LNCAP (cell line): ENCODE results near the gene MCCC2.
A peak's percentile ranks its signal among the peaks of the same experiment; 100 is the strongest.

Experiments
- TF ChIP-seq, protein P1 (sequence below): fragments of 450-650 bp; IDR thresholded peaks from 2 replicates; pipeline ENCODE4 v1.5.1; 2017; ENCODE audit warnings: mild to moderate bottlenecking

MCCC2 gene

DNA sequence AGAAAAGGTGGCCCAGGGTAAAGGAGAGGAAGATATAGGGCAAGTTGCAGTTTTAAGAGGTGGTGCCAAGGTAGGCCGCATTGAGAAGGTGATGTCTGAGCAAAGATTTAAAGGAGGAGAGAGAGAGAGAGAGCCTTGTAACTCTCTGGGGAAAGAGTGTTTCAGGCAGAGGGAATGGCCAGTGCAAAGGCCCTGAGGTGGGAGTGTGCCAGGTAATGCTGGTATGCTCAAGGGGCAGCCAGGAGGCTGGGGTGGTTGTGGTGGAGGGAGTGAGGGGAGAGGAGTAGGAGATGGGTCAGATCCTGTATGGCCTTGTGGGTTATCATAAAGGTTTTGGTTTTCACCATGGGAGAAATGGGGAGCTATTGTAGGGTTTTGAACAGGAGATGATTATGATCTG is 9.9 kb downstream of the MCCC2 start:
- TF ChIP-seq, protein P1, sequence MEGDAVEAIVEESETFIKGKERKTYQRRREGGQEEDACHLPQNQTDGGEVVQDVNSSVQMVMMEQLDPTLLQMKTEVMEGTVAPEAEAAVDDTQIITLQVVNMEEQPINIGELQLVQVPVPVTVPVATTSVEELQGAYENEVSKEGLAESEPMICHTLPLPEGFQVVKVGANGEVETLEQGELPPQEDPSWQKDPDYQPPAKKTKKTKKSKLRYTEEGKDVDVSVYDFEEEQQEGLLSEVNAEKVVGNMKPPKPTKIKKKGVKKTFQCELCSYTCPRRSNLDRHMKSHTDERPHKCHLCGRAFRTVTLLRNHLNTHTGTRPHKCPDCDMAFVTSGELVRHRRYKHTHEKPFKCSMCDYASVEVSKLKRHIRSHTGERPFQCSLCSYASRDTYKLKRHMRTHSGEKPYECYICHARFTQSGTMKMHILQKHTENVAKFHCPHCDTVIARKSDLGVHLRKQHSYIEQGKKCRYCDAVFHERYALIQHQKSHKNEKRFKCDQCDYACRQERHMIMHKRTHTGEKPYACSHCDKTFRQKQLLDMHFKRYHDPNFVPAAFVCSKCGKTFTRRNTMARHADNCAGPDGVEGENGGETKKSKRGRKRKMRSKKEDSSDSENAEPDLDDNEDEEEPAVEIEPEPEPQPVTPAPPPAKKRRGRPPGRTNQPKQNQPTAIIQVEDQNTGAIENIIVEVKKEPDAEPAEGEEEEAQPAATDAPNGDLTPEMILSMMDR = no peak

DNA sequence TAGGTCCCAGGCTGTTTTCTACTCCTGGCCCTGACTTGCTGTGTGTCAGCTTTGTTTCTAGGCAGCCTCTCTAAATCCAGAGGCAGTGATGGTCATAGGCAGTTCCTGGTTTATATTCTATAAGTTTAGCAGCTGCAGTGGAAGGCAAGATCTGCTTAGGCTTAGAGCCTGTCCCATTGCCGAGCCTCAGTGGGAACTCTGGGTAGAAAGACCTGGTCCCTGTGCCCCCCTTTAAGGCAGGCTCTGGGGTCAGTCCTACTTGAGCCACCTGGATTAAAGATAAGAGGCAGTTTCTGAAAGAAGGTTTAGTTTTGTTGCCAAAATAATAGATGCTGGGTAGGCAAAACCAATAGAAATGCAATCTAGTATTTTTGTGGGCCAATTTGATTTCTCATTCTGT is 13.6 kb downstream of the MCCC2 start:
- TF ChIP-seq, protein P1 = no peak

DNA sequence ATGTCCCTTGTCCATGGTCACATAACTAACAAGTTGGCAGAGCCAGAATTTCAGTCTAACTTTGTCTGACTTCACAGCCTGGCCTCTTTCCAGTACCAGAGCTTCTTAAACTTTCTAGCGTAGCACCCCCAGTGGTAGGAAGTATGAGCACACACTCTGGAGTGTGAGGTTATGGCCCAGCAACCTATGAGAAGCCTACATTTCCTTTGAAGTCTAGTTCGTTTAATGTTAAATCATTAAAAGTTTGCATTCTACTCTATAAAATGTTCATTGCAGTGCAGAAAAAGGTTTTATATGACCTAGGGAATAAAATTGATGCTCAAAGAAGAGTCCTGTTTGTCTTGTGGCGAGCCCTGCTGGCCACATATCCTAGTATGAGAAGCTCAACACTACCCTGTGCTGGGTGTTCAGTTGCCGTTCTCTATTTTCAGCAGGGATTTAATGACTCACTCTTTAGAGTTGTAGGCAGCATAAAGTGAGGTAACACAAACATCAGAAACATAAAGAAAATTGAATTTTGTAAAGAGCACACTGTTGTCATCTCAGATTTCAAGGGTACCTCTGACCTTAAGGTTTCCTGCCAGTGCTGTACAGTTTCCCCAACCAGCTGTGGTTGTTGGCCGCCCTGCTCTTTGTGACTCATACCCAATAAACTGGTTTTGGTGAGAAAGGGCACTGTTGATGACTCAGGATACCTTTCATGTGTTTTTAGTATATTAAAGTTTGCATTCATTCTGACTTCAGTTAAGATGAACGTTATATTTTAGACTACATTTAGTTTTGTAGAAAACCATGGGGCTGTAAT is 14.3 kb downstream of the MCCC2 start:
- TF ChIP-seq, protein P1 = peak; percentile 87

DNA sequence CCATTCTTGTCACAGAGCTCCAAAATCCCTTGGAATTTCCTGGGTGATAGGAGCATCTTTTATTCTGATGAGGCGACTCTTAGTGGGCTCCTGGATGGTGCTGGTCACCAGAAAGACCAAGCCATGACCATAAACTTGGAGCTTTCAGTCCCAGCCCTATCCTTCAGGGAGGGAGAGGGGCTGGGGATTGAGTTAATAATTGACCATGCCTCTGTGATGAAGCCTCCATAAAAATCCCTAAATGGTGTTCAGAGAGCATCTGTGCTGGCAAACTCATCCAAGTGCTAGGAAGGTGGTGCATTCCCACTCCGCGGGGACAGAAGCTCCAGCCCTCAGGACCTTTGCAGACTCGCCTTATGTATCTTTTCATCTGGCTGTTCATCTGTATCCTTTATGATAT is 28.7 kb downstream of the MCCC2 start:
- TF ChIP-seq, protein P1 = no peak

DNA sequence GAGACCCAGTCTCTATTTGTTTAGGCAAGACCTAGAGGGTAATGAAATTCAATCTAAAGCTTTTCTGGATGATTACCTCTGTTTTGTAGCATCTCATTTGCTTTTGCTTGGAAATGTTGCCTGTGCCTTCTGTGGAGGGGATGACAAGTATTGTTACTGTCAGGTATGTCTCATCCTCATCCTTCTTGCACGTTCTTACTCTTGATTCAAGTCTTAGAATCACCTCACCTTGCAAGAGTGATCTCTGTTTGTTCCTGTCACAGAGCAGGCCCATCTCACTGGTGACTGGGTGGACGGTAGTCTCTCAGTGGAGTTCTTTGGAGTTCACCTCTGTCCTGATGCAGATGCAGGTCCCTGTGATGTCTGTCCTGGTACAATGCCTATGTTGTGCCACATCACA is 33.5 kb downstream of the MCCC2 start:
- TF ChIP-seq, protein P1 = no peak

DNA sequence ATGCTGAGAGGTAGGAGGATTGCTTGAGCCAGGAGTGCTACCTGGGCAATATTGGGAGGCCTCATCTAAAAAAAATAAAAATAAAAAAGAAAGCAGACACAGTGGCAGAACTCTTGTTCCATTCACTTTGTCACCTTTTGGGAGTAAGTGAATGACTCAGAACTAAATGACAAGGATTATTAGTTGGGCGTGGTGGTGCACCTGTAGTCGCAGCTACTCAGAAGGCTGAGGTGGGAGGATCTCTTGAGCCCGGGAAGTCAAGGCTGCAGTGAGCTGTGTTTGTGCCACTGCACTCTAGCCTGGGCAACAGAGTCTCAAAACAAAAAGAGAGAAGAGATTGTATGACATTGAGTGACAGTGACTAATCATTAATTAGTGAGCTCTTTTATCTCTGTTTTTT is 34.1 kb downstream of the MCCC2 start:
- TF ChIP-seq, protein P1 = no peak

DNA sequence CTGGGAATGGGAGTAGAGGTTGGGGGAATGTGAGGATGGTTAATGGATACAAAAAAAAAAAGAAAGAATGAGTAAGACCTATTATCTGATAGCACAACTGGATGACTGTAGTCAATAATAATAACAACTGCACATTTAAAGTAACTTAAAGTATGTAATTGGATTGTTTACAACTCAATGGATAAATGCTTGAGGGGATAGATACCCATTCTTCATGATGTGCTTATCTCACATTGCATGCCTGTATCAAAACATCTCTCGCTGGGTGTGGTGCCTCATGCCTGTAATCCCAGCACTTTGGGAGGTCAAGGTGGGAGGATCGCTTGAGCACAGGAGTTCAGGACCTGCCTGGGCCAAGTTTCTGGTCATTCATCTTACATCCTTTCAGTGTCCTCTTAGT is 34.6 kb downstream of the MCCC2 start:
- TF ChIP-seq, protein P1 = no peak
